Measurements from ENCODE around the gene KRIT1.

The KRIT1 gene

GRCh38 chr7:92155108-92155739 is 90.5 kb downstream of the KRIT1 start:
- DNase-seq (ENCODE audit: low read depth in 2 of 2), result no peak

- DNase-seq (ENCODE audit: low read depth in 2 of 2), result no peak
Measured at GRCh38 chr7:92150450-92151017, 95.2 kb downstream of the KRIT1 start.

GRCh38 chr7:92149736-92150239 is 95.9 kb downstream of the KRIT1 start:
- DNase-seq (ENCODE audit: low read depth in 2 of 2), result no peak
